DND-41 (cell line): ENCODE measurements around the gene SMG5.

Source experiments
- ATAC-seq: fragments of 200-7000 bp; cut with Tn5 transposase; 3 replicates; pipeline ENCODE4 v1.9.1; 2021; ENCODE audit warnings: low read depth; ENCODE audit not compliant: insufficient read depth
- DNase-seq: peaks from one replicate; pipeline ENCODE4 v3.0.0-alpha.2; 2020
- H2AFZ ChIP-seq: 2 replicates; pipeline ENCODE4 v1.6.0; 2012; ENCODE audit warnings: low read depth, low read length
- H3K27ac ChIP-seq: 2 replicates; pipeline ENCODE4 v1.5.1; 2012; ENCODE audit warnings: low read length, inconsistent platforms
- H3K27me3 ChIP-seq: fragments of 200-600 bp; sonication (generic); 2 replicates; pipeline ENCODE4 v1.6.0; 2012; ENCODE audit warnings: low read length, mild to moderate bottlenecking, inconsistent platforms; ENCODE audit not compliant: insufficient read depth, poor library complexity
- H3K36me3 ChIP-seq: 2 replicates; pipeline ENCODE4 v1.5.1; 2012; ENCODE audit warnings: low read length, inconsistent platforms; ENCODE audit not compliant: insufficient read depth
- H3K4me1 ChIP-seq: 2 replicates; pipeline ENCODE4 v1.5.1; 2012; ENCODE audit warnings: mild to moderate bottlenecking, low read length; ENCODE audit not compliant: insufficient read depth
- H3K4me2 ChIP-seq: 2 replicates; pipeline ENCODE4 v1.6.0; 2012; ENCODE audit warnings: mild to moderate bottlenecking, moderate library complexity, low read length, inconsistent platforms; ENCODE audit not compliant: insufficient read depth
- H3K4me3 ChIP-seq, 2 experiments: fragments of 200-600 bp in 1 of 2; shearing (Covaris generic) in 1 of 2; 2 replicates each; pipeline ENCODE4 v1.5.1; 2012 to 2016; ENCODE audit warnings: inconsistent platforms in 2 of 2, low read length in 2 of 2, mild to moderate bottlenecking in 2 of 2, low read depth in 1 of 2, moderate library complexity in 1 of 2
- H3K79me2 ChIP-seq: 2 replicates; pipeline ENCODE4 v1.6.0; 2012; ENCODE audit warnings: low read length, inconsistent platforms; ENCODE audit not compliant: insufficient read depth
- H3K9ac ChIP-seq: 2 replicates; pipeline ENCODE4 v1.6.0; 2012; ENCODE audit warnings: low read depth, mild to moderate bottlenecking, inconsistent platforms, low read length, moderate library complexity
- H3K9me3 ChIP-seq: 2 replicates; pipeline ENCODE4 v1.5.1; 2012; ENCODE audit warnings: low read length, moderate library complexity, mild to moderate bottlenecking, inconsistent platforms; ENCODE audit not compliant: insufficient read depth, severe bottlenecking
- H4K20me1 ChIP-seq: 2 replicates; pipeline ENCODE4 v1.6.0; 2012; ENCODE audit warnings: low read length; ENCODE audit not compliant: insufficient read depth
- CTCF ChIP-seq: IDR thresholded peaks from 2 replicates; pipeline ENCODE4 v1.5.1; 2012; ENCODE audit warnings: borderline replicate concordance, low read length, moderate library complexity, mild to moderate bottlenecking; ENCODE audit not compliant: poor library complexity, severe bottlenecking; ENCODE audit errors: extremely low read depth
- EZH2 ChIP-seq: IDR thresholded peaks from 3 replicates; pipeline ENCODE4 v1.6.1; 2012; ENCODE audit warnings: borderline replicate concordance, low read depth, mild to moderate bottlenecking, moderate library complexity, low read length, inconsistent platforms; ENCODE audit not compliant: severe bottlenecking

Gene SMG5

GRCh38 chr1:156270314-156270713 is 12.3 kb downstream of the SMG5 start:
- Histone ChIP-seq H3K4me3 (no peak overlapping the region), H3K27me3 (no peaks in the 10 kb centered on the region), H3K79me2 (peaks cover 3% of the 10 kb centered on the region; the same call in 1 of the 2 replicates), H2AFZ (no peak overlapping the region), H4K20me1 (0 out of 2 replicates have a peak, but pooled peaks cover 6% of the 10 kb centered on the region), H3K36me3 (peaks cover 98% of the 10 kb centered on the region), H3K27ac (no peak overlapping the region), H3K4me1 (no peaks in the 10 kb centered on the region), H3K4me2 (no peak overlapping the region), H3K9ac (no peak overlapping the region), H3K9me3 (no peaks in the 10 kb centered on the region)
- TF ChIP-seq CTCF (no peak), EZH2 (no peak)
- no peak for DNase-seq
- ATAC-seq = no peak

DNA sequence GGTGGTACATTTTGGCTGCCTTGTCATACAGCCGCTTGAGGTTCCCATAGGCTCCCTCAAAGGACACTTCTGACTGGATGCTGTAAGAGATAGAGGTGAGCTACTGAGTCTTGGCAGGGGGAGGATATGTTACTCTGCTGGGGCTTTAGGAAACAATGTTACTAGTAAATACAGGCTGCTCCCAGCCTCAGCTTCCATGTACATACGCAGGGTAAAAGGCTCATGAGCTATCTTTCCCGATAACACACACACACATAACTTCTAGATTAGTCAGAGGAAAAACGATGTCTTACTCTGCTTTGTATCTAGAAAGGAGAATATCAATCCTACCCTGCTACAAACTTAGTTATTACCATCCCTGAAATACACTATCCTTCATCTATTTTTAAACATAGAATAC is 14.3 kb downstream of the SMG5 start:
- H4K20me1 ChIP-seq = 0 out of 2 replicates have a peak, but pooled peaks cover 6% of the 10 kb centered on the region
- no peaks in the 10 kb centered on the region for H3K4me1 ChIP-seq
- peaks cover 96% of the 10 kb centered on the region for H3K36me3 ChIP-seq
- no peaks in the 10 kb centered on the region for H3K9me3 ChIP-seq
- H3K4me2 ChIP-seq = no peak overlapping the region
- no peak overlapping the region for H3K4me3 ChIP-seq
- H3K9ac ChIP-seq = no peak overlapping the region
- H3K79me2 ChIP-seq = peaks cover 3% of the 10 kb centered on the region; the same call in 1 of the 2 replicates
- H3K27me3 ChIP-seq = no peaks in the 10 kb centered on the region
- TF ChIP-seq CTCF (no peak), EZH2 (no peak)
- H3K27ac ChIP-seq = no peak overlapping the region
- H2AFZ ChIP-seq = no peak overlapping the region
- ATAC-seq (no peak), DNase-seq (no peak)

GRCh38 chr1:156266051-156266450 is 16.6 kb downstream of the SMG5 start:
- H4K20me1 ChIP-seq = no peaks in the 10 kb centered on the region
- TF ChIP-seq EZH2 (no peak), CTCF (no peak)
- H3K9me3 ChIP-seq = no peaks in the 10 kb centered on the region
- no peak overlapping the region for H2AFZ ChIP-seq
- peaks cover 94% of the 10 kb centered on the region for H3K36me3 ChIP-seq
- no peak overlapping the region for H3K9ac ChIP-seq
- no peak overlapping the region for H3K4me3 ChIP-seq
- H3K79me2 ChIP-seq = no peaks in the 10 kb centered on the region
- H3K27me3 ChIP-seq = no peaks in the 10 kb centered on the region
- no peak overlapping the region for H3K4me2 ChIP-seq
- ATAC-seq (no peak), DNase-seq (no peak)
- no peaks in the 10 kb centered on the region for H3K4me1 ChIP-seq
- H3K27ac ChIP-seq = no peak overlapping the region

DNA sequence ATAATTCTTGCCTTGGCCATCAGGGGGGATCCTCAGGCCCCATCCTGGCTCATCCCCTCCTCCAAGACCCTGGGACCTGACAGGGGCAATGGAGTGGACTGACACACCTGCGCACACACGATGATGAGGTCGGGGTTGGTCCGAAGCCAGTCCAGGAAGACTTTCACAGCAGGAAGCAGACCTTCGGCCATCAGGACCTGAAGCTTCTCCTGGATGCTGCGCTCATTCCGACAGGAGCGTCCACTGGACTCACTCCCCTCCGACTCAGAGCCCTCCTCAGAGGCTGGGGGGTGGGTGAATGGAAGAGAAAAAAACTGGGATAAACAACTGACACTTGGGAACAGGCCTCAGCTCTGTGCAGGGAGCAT is 19.4 kb downstream of the SMG5 start:
- no peak for ATAC-seq
- no peak overlapping the region for H3K4me2 ChIP-seq
- no peak overlapping the region for H3K9ac ChIP-seq
- H4K20me1 ChIP-seq = no peaks in the 10 kb centered on the region
- H3K27me3 ChIP-seq = no peaks in the 10 kb centered on the region
- no peak overlapping the region for H3K27ac ChIP-seq
- no peak for DNase-seq
- no peaks in the 10 kb centered on the region for H3K9me3 ChIP-seq
- H2AFZ ChIP-seq = no peak overlapping the region
- H3K4me1 ChIP-seq = no peaks in the 10 kb centered on the region
- no peak overlapping the region for H3K4me3 ChIP-seq
- no peaks in the 10 kb centered on the region for H3K79me2 ChIP-seq
- TF ChIP-seq EZH2 (no peak), CTCF (no peak)
- H3K36me3 ChIP-seq = peaks cover 95% of the 10 kb centered on the region
